Activated T-helper 17 cell treated with anti-CD3 and anti-CD28 coated beads, Interleukin-2, amount 50 U/mL, for 72 hours (primary cell): ENCODE measurements around the gene MVP. TPM values are rescaled to one million over a fixed set of nuclear protein-coding genes. Genes with fewer than 3 reads are reported as not detected.
"Not testable (repeated sequence)": the region's sequence is repeated elsewhere in the genome, so short reads cannot be mapped to it uniquely, and the experiment has no call there.

Experiments used
- ATAC-seq: fragments of 150-1000 bp; cut with Tn5 transposase; replicated peaks from 2 replicates; pipeline ENCODE4 v1.10.0; 2021; ENCODE audit warnings: mild to moderate bottlenecking, moderate library complexity
- H3K27ac Mint-ChIP-seq: one replicate; pipeline ENCODE4 v1.8.0; 2022; ENCODE audit warnings: mixed read lengths
- H3K27me3 Mint-ChIP-seq: one replicate; pipeline ENCODE4 v1.8.0; 2022; ENCODE audit warnings: mixed read lengths
- H3K36me3 Mint-ChIP-seq: one replicate; pipeline ENCODE4 v1.8.0; 2022; ENCODE audit warnings: low read depth, mild to moderate bottlenecking, mixed read lengths
- H3K4me1 Mint-ChIP-seq: one replicate; pipeline ENCODE4 v1.8.0; 2022; ENCODE audit warnings: mixed read lengths
- H3K4me3 Mint-ChIP-seq: one replicate; pipeline ENCODE4 v1.8.0; 2022; ENCODE audit warnings: mild to moderate bottlenecking, mixed read lengths
- H3K9me3 Mint-ChIP-seq: one replicate; pipeline ENCODE4 v1.8.0; 2022; ENCODE audit warnings: mixed read lengths
- total RNA-seq, 2 donors: library from RNA; stranded (reverse); gene quantifications; one replicate each; pipeline ENCODE4 v1.2.3, GENCODE V29; 2022

Gene MVP
- total RNA-seq, 2 donors from 2014 or later = 101 to 133 TPM

- Mint-ChIP-seq H3K9me3 (no peaks in the 10 kb centered on the region), H3K4me3 (no peak overlapping the region), H3K4me1 (peaks cover 11% of the 10 kb centered on the region), H3K36me3 (no peaks in the 10 kb centered on the region), H3K27me3 (peaks cover 11% of the 10 kb centered on the region), H3K27ac (no peak overlapping the region)
- no peak for ATAC-seq
Observed at GRCh38 chr16:29873319-29873718, 53.1 kb downstream of the MVP start.

GRCh38 chr16:29875206-29875605, 54.9 kb downstream of the MVP start:
- Mint-ChIP-seq H3K9me3 (no peaks in the 10 kb centered on the region), H3K27ac (no peak overlapping the region), H3K4me3 (no peak overlapping the region), H3K36me3 (no peaks in the 10 kb centered on the region), H3K27me3 (peaks cover 17% of the 10 kb centered on the region), H3K4me1 (peaks cover 11% of the 10 kb centered on the region)
- no peak for ATAC-seq

GRCh38 chr16:29876217-29876593, 55.9 kb downstream of the MVP start:
- no peaks in the 10 kb centered on the region for H3K36me3 Mint-ChIP-seq
- no peak overlapping the region for H3K27ac Mint-ChIP-seq
- H3K4me3 Mint-ChIP-seq = peak overlapping the region; percentile 57
- H3K4me1 Mint-ChIP-seq = peaks cover 11% of the 10 kb centered on the region
- H3K27me3 Mint-ChIP-seq = peaks cover 17% of the 10 kb centered on the region
- ATAC-seq = no peak
- H3K9me3 Mint-ChIP-seq = no peaks in the 10 kb centered on the region

- H3K4me3 Mint-ChIP-seq = peak overlapping the region; percentile 57
Observed at GRCh38 chr16:29876594-29877249, 56.5 kb downstream of the MVP start.

GRCh38 chr16:29877266-29877961, 57.2 kb downstream of the MVP start:
- peak overlapping the region; percentile 57 for H3K4me3 Mint-ChIP-seq
- peaks cover 17% of the 10 kb centered on the region for H3K27me3 Mint-ChIP-seq
- H3K9me3 Mint-ChIP-seq = no peaks in the 10 kb centered on the region
- peaks cover 11% of the 10 kb centered on the region for H3K4me1 Mint-ChIP-seq
- no peaks in the 10 kb centered on the region for H3K36me3 Mint-ChIP-seq
- H3K27ac Mint-ChIP-seq = no peak overlapping the region
- peak; percentile 92 for ATAC-seq

More at GRCh38 chr16:29876594-29877249, 56.5 kb downstream of the MVP start:
- Mint-ChIP-seq H3K4me1 (peaks cover 11% of the 10 kb centered on the region), H3K27me3 (peaks cover 17% of the 10 kb centered on the region), H3K36me3 (no peaks in the 10 kb centered on the region), H3K9me3 (no peaks in the 10 kb centered on the region), H3K27ac (no peak overlapping the region)
- peak; percentile 46 for ATAC-seq

- no peaks in the 10 kb centered on the region for H3K9me3 Mint-ChIP-seq
- ATAC-seq = no peak
- peaks cover 11% of the 10 kb centered on the region for H3K4me1 Mint-ChIP-seq
- no peak overlapping the region for H3K27ac Mint-ChIP-seq
- no peaks in the 10 kb centered on the region for H3K36me3 Mint-ChIP-seq
- peaks cover 21% of the 10 kb centered on the region for H3K27me3 Mint-ChIP-seq
- peak overlapping the region; percentile 57 for H3K4me3 Mint-ChIP-seq
Observed at GRCh38 chr16:29878172-29878571, 57.9 kb downstream of the MVP start.

GRCh38 chr16:29881050-29881449, 60.8 kb downstream of the MVP start:
- ATAC-seq = no peak
- Mint-ChIP-seq H3K27ac (no peak overlapping the region), H3K4me3 (no peak overlapping the region), H3K36me3 (no peaks in the 10 kb centered on the region), H3K4me1 (peaks cover 8% of the 10 kb centered on the region), H3K9me3 (no peaks in the 10 kb centered on the region), H3K27me3 (peaks cover 27% of the 10 kb centered on the region)

GRCh38 chr16:29883987-29884386, 63.7 kb downstream of the MVP start:
- Mint-ChIP-seq H3K4me1 (no peaks in the 10 kb centered on the region), H3K4me3 (no peak overlapping the region), H3K27ac (no peak overlapping the region), H3K36me3 (no peaks in the 10 kb centered on the region), H3K27me3 (peaks cover 19% of the 10 kb centered on the region), H3K9me3 (no peaks in the 10 kb centered on the region)
- no peak for ATAC-seq

GRCh38 chr16:29889372-29889771, 69.1 kb downstream of the MVP start:
- not testable (repeated sequence) for ATAC-seq, H3K4me3 Mint-ChIP-seq, H3K9me3 Mint-ChIP-seq, H3K36me3 Mint-ChIP-seq, H3K27ac Mint-ChIP-seq, H3K27me3 Mint-ChIP-seq, H3K4me1 Mint-ChIP-seq

- no peaks in the 10 kb centered on the region for H3K36me3 Mint-ChIP-seq
- no peaks in the 10 kb centered on the region for H3K4me1 Mint-ChIP-seq
- no peak overlapping the region for H3K27ac Mint-ChIP-seq
- no peaks in the 10 kb centered on the region for H3K9me3 Mint-ChIP-seq
- ATAC-seq = no peak
- peaks cover 4% of the 10 kb centered on the region for H3K27me3 Mint-ChIP-seq
- H3K4me3 Mint-ChIP-seq = no peak overlapping the region
Observed at GRCh38 chr16:29891525-29892457, 71.5 kb downstream of the MVP start.

- H3K4me3 Mint-ChIP-seq = no peak overlapping the region
- no peak for ATAC-seq
- H3K27ac Mint-ChIP-seq = no peak overlapping the region
- no peaks in the 10 kb centered on the region for H3K4me1 Mint-ChIP-seq
- H3K27me3 Mint-ChIP-seq = peaks cover 8% of the 10 kb centered on the region
- no peaks in the 10 kb centered on the region for H3K9me3 Mint-ChIP-seq
- H3K36me3 Mint-ChIP-seq = no peaks in the 10 kb centered on the region
Observed at GRCh38 chr16:29892458-29892813, 72.2 kb downstream of the MVP start.

- Mint-ChIP-seq H3K4me3 (no peak overlapping the region), H3K9me3 (no peaks in the 10 kb centered on the region), H3K36me3 (no peaks in the 10 kb centered on the region), H3K27ac (no peak overlapping the region), H3K27me3 (peaks cover 19% of the 10 kb centered on the region), H3K4me1 (no peaks in the 10 kb centered on the region)
- no peak for ATAC-seq
Observed at GRCh38 chr16:29893553-29893952, 73.3 kb downstream of the MVP start.

GRCh38 chr16:29894352-29894751, 74.1 kb downstream of the MVP start:
- no peaks in the 10 kb centered on the region for H3K9me3 Mint-ChIP-seq
- H3K27me3 Mint-ChIP-seq = peaks cover 23% of the 10 kb centered on the region
- ATAC-seq = no peak
- no peak overlapping the region for H3K27ac Mint-ChIP-seq
- no peaks in the 10 kb centered on the region for H3K4me1 Mint-ChIP-seq
- H3K4me3 Mint-ChIP-seq = no peak overlapping the region
- H3K36me3 Mint-ChIP-seq = no peaks in the 10 kb centered on the region

- peaks cover 7% of the 10 kb centered on the region for H3K4me1 Mint-ChIP-seq
- ATAC-seq = no peak
- no peaks in the 10 kb centered on the region for H3K36me3 Mint-ChIP-seq
- H3K27me3 Mint-ChIP-seq = peaks cover 27% of the 10 kb centered on the region
- no peak overlapping the region for H3K4me3 Mint-ChIP-seq
- no peaks in the 10 kb centered on the region for H3K9me3 Mint-ChIP-seq
- no peak overlapping the region for H3K27ac Mint-ChIP-seq
Observed at GRCh38 chr16:29896841-29897240, 76.6 kb downstream of the MVP start.
